ENCODE results near the gene SEPTIN12. TPM values are rescaled to one million over a fixed set of nuclear protein-coding genes. Genes with fewer than 3 reads are reported as not detected.

Gene SEPTIN12
- total RNA-seq, 1 experiment from 2014 or later = not detected

- Histone ChIP-seq H3K9me2 (ENCODE audit: insufficient read depth) (no peaks in the 10 kb centered on the region), H3K9me3 (ENCODE audit: insufficient read depth, low read depth) (no peaks in the 10 kb centered on the region), H3K79me2 (ENCODE audit: low read depth) (peaks cover under 1% of the 10 kb centered on the region; the same call in 1 of the 2 replicates), H3F3A (ENCODE audit: insufficient read depth, low read depth) (peaks cover 20% of the 10 kb centered on the region; the same call in 1 of the 2 replicates), H3K4me2 (peak overlapping the region; percentile 67), H3K27ac (peak overlapping the region; percentile 76), H3K4me3 (no peak overlapping the region), H3K27me3 (ENCODE audit: insufficient read depth, low read depth) (no peaks in the 10 kb centered on the region), H3K4me1 (replicated peaks; ENCODE audit: insufficient read depth) (peaks cover 38% of the 10 kb centered on the region), H3K36me3 (ENCODE audit: low read depth) (no peaks in the 10 kb centered on the region), H2AFZ (peak overlapping the region; percentile 66), H4K20me1 (ENCODE audit: insufficient read depth) (no peaks in the 10 kb centered on the region)
- peak; percentile 30 to 63 for DNase-seq
- ChIA-PET CTCF (interaction anchor here (0.6 kb wide), 1 partner anchor 66 kb away, joined by 5 read pairs; no protein-coding TSS in a partner anchor), POLR2A (ENCODE audit: unreplicated experiment) (interaction anchor here (0.7 kb wide), 1 partner anchor 44 kb away, joined by 5 read pairs; no protein-coding TSS in a partner anchor)
- intact Hi-C loops (cut with micrococcal nuclease; ENCODE audit: unreplicated experiment) = no loop called here
- no TSS peak for BruUV-seq (replicated peaks)
- TF ChIP-seq EZH2 (IDR thresholded peaks at IDR 0.05; ENCODE audit: low read depth) (no peak), CTCF (conservative IDR thresholded peaks at IDR 0.05) (no peak)
These were observed 2.1 kb upstream of the SEPTIN12 start for GRCh38 chr16:4790261-4790660.

- Histone ChIP-seq H3K4me1 (replicated peaks; ENCODE audit: insufficient read depth) (peaks cover 32% of the 10 kb centered on the region), H3K4me3 (no peak overlapping the region), H3K4me2 (no peak overlapping the region), H4K20me1 (ENCODE audit: insufficient read depth) (no peaks in the 10 kb centered on the region), H3F3A (ENCODE audit: insufficient read depth, low read depth) (peaks cover 20% of the 10 kb centered on the region; the same call in 1 of the 2 replicates), H2AFZ (no peak overlapping the region), H3K79me2 (ENCODE audit: low read depth) (no peaks in the 10 kb centered on the region), H3K27ac (no peak overlapping the region), H3K9me2 (ENCODE audit: insufficient read depth) (no peaks in the 10 kb centered on the region), H3K9me3 (ENCODE audit: insufficient read depth, low read depth) (no peaks in the 10 kb centered on the region), H3K36me3 (ENCODE audit: low read depth) (no peaks in the 10 kb centered on the region), H3K27me3 (ENCODE audit: insufficient read depth, low read depth) (no peaks in the 10 kb centered on the region)
- intact Hi-C loops (cut with micrococcal nuclease; ENCODE audit: unreplicated experiment) = no loop called here
- BruUV-seq (replicated peaks) = no TSS peak
- TF ChIP-seq CTCF (conservative IDR thresholded peaks at IDR 0.05) (no peak), EZH2 (IDR thresholded peaks at IDR 0.05; ENCODE audit: low read depth) (no peak)
- ChIA-PET CTCF (interaction anchor here (0.7 kb wide), 1 partner anchor 43 kb away, joined by 4 read pairs; no protein-coding TSS in a partner anchor), POLR2A (ENCODE audit: unreplicated experiment) (interaction anchor here (0.7 kb wide), 1 partner anchor 10 kb away, joined by 3 read pairs; no protein-coding TSS in a partner anchor)
- no peak for DNase-seq
These were observed 765 bp upstream of the SEPTIN12 start for GRCh38 chr16:4788910-4789309.

GRCh38 chr16:4788489-4788889 is 344 bp upstream of the SEPTIN12 start:
- no peaks in the 10 kb centered on the region for H3K79me2 ChIP-seq (ENCODE audit: low read depth)
- TF ChIP-seq EZH2 (IDR thresholded peaks at IDR 0.05; ENCODE audit: low read depth) (no peak), CTCF (conservative IDR thresholded peaks at IDR 0.05) (no peak)
- intact Hi-C loops (cut with micrococcal nuclease; ENCODE audit: unreplicated experiment) = no loop called here
- POLR2A ChIA-PET (ENCODE audit: unreplicated experiment) = interaction anchor here (0.7 kb wide), 1 partner anchor 10 kb away, joined by 3 read pairs; no protein-coding TSS in a partner anchor
- no peaks in the 10 kb centered on the region for H3K36me3 ChIP-seq (ENCODE audit: low read depth)
- H3K27ac ChIP-seq = no peak overlapping the region
- H3K4me3 ChIP-seq = no peak overlapping the region
- CTCF ChIA-PET = interaction anchor here (0.7 kb wide), 1 partner anchor 19 kb away, joined by 3 read pairs; no protein-coding TSS in a partner anchor
- no peak for DNase-seq
- no peaks in the 10 kb centered on the region for H3K27me3 ChIP-seq (ENCODE audit: insufficient read depth, low read depth)
- H3K4me1 ChIP-seq (replicated peaks; ENCODE audit: insufficient read depth) = peaks cover 32% of the 10 kb centered on the region
- peaks cover 20% of the 10 kb centered on the region; the same call in 1 of the 2 replicates for H3F3A ChIP-seq (ENCODE audit: insufficient read depth, low read depth)
- BruUV-seq (replicated peaks) = no TSS peak
- no peak overlapping the region for H2AFZ ChIP-seq
- H3K9me3 ChIP-seq (ENCODE audit: insufficient read depth, low read depth) = no peaks in the 10 kb centered on the region
- H4K20me1 ChIP-seq (ENCODE audit: insufficient read depth) = no peaks in the 10 kb centered on the region
- H3K9me2 ChIP-seq (ENCODE audit: insufficient read depth) = no peaks in the 10 kb centered on the region
- H3K4me2 ChIP-seq = no peak overlapping the region

Measured in PC-9 (cell line).